Gastroesophageal sphincter (tissue), 3 donors: Measurements from ENCODE around the gene PLCB1.

Source experiments
- EP300 ChIP-seq: sonication (generic); formaldehyde crosslinking; IDR thresholded peaks from one replicate; pipeline ENCODE4 v1.6.1; 2017; ENCODE audit warnings: antibody characterized with exemption, mild to moderate bottlenecking
- POLR2A ChIP-seq, 2 donors: fragments of 450-650 bp; IDR thresholded peaks; one replicate each; pipeline ENCODE4 v1.6.1; 2017; ENCODE audit warnings: antibody characterized with exemption in 2 of 2, mild to moderate bottlenecking in 2 of 2, moderate library complexity in 1 of 2
- POLR2AphosphoS5 ChIP-seq: sonication (generic); formaldehyde crosslinking; IDR thresholded peaks from one replicate; pipeline ENCODE4 v1.6.1; 2017; ENCODE audit warnings: antibody characterized with exemption
- TF ChIP-seq, protein P1 (sequence below), 4 experiments: fragments of 200-600 bp in 2 of 4; fragments of 450-650 bp in 2 of 4; sonication (generic) in 1 of 4; IDR thresholded peaks; one replicate each; pipeline ENCODE4 v1.5.1; 2017 to 2019; ENCODE audit warnings: antibody characterized with exemption in 4 of 4, mild to moderate bottlenecking in 2 of 4, moderate library complexity in 2 of 4

DNA sequence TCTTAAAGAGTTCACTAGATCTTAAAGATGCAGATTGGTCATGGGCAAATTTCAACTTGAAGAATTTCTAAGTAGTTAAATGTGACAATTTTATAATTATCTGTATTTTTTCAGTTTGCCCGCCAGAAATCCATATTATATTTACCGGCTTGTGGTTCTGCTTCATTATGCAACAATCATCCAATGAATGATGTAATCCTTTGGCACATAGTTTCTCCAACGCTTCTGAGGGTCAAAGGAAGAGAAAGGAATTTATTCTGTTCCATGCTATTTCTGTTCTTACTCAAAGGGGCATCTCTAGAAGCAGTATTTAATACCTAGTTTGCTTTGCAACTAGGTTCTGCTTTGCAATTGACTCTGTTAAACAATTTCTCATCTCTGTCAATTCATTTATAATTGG is 577.6 kb downstream of the PLCB1 start:
- TF ChIP-seq, protein P1, sequence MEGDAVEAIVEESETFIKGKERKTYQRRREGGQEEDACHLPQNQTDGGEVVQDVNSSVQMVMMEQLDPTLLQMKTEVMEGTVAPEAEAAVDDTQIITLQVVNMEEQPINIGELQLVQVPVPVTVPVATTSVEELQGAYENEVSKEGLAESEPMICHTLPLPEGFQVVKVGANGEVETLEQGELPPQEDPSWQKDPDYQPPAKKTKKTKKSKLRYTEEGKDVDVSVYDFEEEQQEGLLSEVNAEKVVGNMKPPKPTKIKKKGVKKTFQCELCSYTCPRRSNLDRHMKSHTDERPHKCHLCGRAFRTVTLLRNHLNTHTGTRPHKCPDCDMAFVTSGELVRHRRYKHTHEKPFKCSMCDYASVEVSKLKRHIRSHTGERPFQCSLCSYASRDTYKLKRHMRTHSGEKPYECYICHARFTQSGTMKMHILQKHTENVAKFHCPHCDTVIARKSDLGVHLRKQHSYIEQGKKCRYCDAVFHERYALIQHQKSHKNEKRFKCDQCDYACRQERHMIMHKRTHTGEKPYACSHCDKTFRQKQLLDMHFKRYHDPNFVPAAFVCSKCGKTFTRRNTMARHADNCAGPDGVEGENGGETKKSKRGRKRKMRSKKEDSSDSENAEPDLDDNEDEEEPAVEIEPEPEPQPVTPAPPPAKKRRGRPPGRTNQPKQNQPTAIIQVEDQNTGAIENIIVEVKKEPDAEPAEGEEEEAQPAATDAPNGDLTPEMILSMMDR (IDR thresholded peaks at IDR 0.05) = no peak
- TF ChIP-seq POLR2A (IDR thresholded peaks at IDR 0.05) (no peak), POLR2AphosphoS5 (no peak), EP300 (no peak)
